HEK293 (cell line): Measurements from ENCODE around the gene KIAA1671.

Experiments
- CTCF ChIA-PET: fragments of 350-600 bp; formaldehyde crosslinking; extraction: SDS; loops from one replicate; lab custom pipeline; 2021; ENCODE audit warnings: antibody characterized with exemption; lab: Yijun Ruan, JAX
- POLR2A ChIA-PET: fragments of 300-600 bp; formaldehyde crosslinking; extraction: SDS; loops from one replicate; lab custom pipeline; 2020; ENCODE audit warnings: antibody characterized with exemption, inconsistent platforms; lab: Yijun Ruan, JAX
- H3K27ac ChIP-seq: fragments of 200-500 bp; sonication (Bioruptor generic); 2 replicates; pipeline ENCODE4 v1.5.1; 2014; ENCODE audit warnings: low read depth, low read length, control low read depth, inconsistent platforms; ENCODE audit errors: extremely low read depth
- H3K36me3 ChIP-seq, 2 experiments: fragments of 200-500 bp in 1 of 2; sonication (Bioruptor generic) in 1 of 2; 1 replicate in 1 of 2; 2 replicates in 1 of 2; pipeline ENCODE4 v1.5.1; 2014 to 2017; ENCODE audit warnings: inconsistent platforms in 2 of 2, low read length in 2 of 2; ENCODE audit not compliant: control insufficient read depth in 2 of 2, insufficient read depth in 1 of 2
- H3K4me1 ChIP-seq: fragments of 200-500 bp; sonication (Bioruptor generic); 2 replicates; pipeline ENCODE4 v1.5.1; 2014; ENCODE audit warnings: mild to moderate bottlenecking, low read length, inconsistent platforms; ENCODE audit not compliant: control insufficient read depth, insufficient read depth
- H3K4me3 ChIP-seq: 2 replicates; pipeline ENCODE4 v1.5.1; 2011; ENCODE audit warnings: low read depth, mild to moderate bottlenecking, control low read depth, low read length, moderate library complexity
- H3K9me3 ChIP-seq: fragments of 200-500 bp; sonication (Bioruptor generic); 2 replicates; pipeline ENCODE4 v1.5.1; 2014; ENCODE audit warnings: low read depth, low read length, inconsistent platforms; ENCODE audit not compliant: control insufficient read depth, insufficient read depth
- EGR2 ChIP-seq: fragments of 450-650 bp; formaldehyde crosslinking; IDR thresholded peaks from 2 replicates; pipeline ENCODE4 v1.5.1; 2016; ENCODE audit warnings: low read depth, missing biosample characterization, missing genetic modification characterization
- GLIS2 ChIP-seq: fragments of 450-650 bp; formaldehyde crosslinking; IDR thresholded peaks from 2 replicates; pipeline ENCODE4 v1.5.1; 2016; ENCODE audit warnings: missing biosample characterization, missing genetic modification characterization
- SCRT1 ChIP-seq: fragments of 450-650 bp; formaldehyde crosslinking; IDR thresholded peaks from 2 replicates; pipeline ENCODE4 v1.5.1; 2016; ENCODE audit warnings: missing biosample characterization, missing genetic modification characterization, borderline replicate concordance
- TRIM28 ChIP-seq: IDR thresholded peaks from 2 replicates; pipeline ENCODE4 v1.6.1; 2011; ENCODE audit warnings: low read length, control low read depth, borderline replicate concordance
- YY2 ChIP-seq: fragments of 450-650 bp; formaldehyde crosslinking; IDR thresholded peaks from 2 replicates; pipeline ENCODE4 v1.5.1; 2016; ENCODE audit warnings: missing biosample characterization, missing genetic modification characterization
- ZBTB7A ChIP-seq: fragments of 450-650 bp; formaldehyde crosslinking; IDR thresholded peaks from 2 replicates; pipeline ENCODE4 v1.5.1; 2016; ENCODE audit warnings: low read depth, missing biosample characterization, missing genetic modification characterization
- ZFP69B ChIP-seq: fragments of 450-650 bp; formaldehyde crosslinking; IDR thresholded peaks from 2 replicates; pipeline ENCODE4 v1.5.1; 2016; ENCODE audit warnings: missing biosample characterization, missing genetic modification characterization
- ZNF19 ChIP-seq: fragments of 450-650 bp; formaldehyde crosslinking; IDR thresholded peaks from 2 replicates; pipeline ENCODE4; 2016; ENCODE audit warnings: missing biosample characterization, missing genetic modification characterization, low read depth
- ZNF202 ChIP-seq: fragments of 450-650 bp; formaldehyde crosslinking; IDR thresholded peaks from 2 replicates; pipeline ENCODE4 v1.5.1; 2016; ENCODE audit warnings: missing biosample characterization, missing genetic modification characterization, borderline replicate concordance
- ZNF548 ChIP-seq: fragments of 450-650 bp; formaldehyde crosslinking; IDR thresholded peaks from 2 replicates; pipeline ENCODE4 v1.5.1; 2016; ENCODE audit warnings: missing biosample characterization, missing genetic modification characterization
- ZNF624 ChIP-seq: fragments of 450-650 bp; formaldehyde crosslinking; IDR thresholded peaks from 2 replicates; pipeline ENCODE4 v1.5.1; 2017; ENCODE audit warnings: missing biosample characterization, missing genetic modification characterization
- ZNF664 ChIP-seq: fragments of 450-650 bp; formaldehyde crosslinking; IDR thresholded peaks from 2 replicates; pipeline ENCODE4 v1.5.1; 2016; ENCODE audit warnings: missing biosample characterization, missing genetic modification characterization
- TF ChIP-seq, protein P1 (sequence below): fragments of 450-650 bp; formaldehyde crosslinking; IDR thresholded peaks from 2 replicates; pipeline ENCODE4 v1.5.1; 2016; ENCODE audit warnings: missing biosample characterization, missing genetic modification characterization
- TF ChIP-seq, protein P2 (sequence below): fragments of 450-650 bp; formaldehyde crosslinking; IDR thresholded peaks from 2 replicates; pipeline ENCODE4 v1.5.1; 2016; ENCODE audit warnings: missing biosample characterization, missing genetic modification characterization
- TF ChIP-seq, protein P3 (sequence below): fragments of 450-650 bp; formaldehyde crosslinking; IDR thresholded peaks from 2 replicates; pipeline ENCODE4 v1.5.1; 2016; ENCODE audit warnings: missing biosample characterization, missing genetic modification characterization
- TF ChIP-seq, protein P4 (sequence below): fragments of 450-650 bp; formaldehyde crosslinking; IDR thresholded peaks from 2 replicates; pipeline ENCODE4 v1.5.1; 2016; ENCODE audit warnings: missing biosample characterization, missing genetic modification characterization, borderline replicate concordance
- TF ChIP-seq, protein P5 (sequence below): fragments of 450-650 bp; formaldehyde crosslinking; IDR thresholded peaks from 2 replicates; pipeline ENCODE4 v1.5.1; 2016; ENCODE audit warnings: missing biosample characterization, missing genetic modification characterization, borderline replicate concordance
- TF ChIP-seq, protein P6 (sequence below): fragments of 450-650 bp; formaldehyde crosslinking; IDR thresholded peaks from 2 replicates; pipeline ENCODE4 v1.5.1; 2016; ENCODE audit warnings: missing biosample characterization, missing genetic modification characterization

KIAA1671 gene

DNA sequence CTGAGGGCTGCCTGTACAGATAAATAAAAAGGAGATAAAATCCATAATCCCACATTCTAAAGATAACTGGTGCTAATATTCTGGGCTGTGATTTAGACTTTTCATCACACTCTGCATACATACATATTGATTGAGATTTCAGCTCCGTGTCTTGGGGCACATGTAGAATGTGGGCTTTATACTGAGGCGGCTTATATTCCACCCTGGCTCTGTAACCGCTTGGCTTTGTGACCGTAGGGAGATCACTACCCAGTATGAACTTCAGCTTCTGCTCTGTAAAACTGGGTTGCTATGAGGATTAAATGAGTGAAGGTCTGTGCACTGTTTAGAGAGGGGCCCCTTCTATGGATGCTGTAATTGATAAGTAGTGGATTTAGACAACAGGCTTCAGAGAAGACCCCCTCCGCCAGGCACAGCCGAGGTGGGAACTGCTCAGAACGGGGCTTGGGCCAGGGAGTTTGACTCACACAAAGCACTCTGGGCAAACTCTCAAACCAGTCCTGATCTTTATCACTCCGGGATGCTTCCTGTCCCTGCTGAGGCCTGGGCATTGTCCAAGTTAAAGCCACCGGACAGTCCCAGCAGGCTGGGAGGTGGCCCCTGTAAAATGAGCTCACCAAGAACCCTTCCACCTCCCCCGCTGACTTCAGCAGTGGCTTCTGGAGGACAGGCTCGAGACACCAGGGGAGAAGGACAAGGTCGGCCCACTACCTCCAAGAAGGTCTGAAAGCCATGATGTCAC is 17.2 kb downstream of the KIAA1671 start:
- peaks cover 0 to 3% of the 10 kb centered on the region in 2 experiments; a peak in 2 of 3 replicates for H3K36me3 ChIP-seq
- no peak overlapping the region for H3K4me3 ChIP-seq
- H3K4me1 ChIP-seq, result no peaks in the 10 kb centered on the region
- CTCF ChIA-PET, result interaction anchor here (1.1 to 1.4 kb wide), 3 partner anchors 31 to 78 kb away, joined by 3 to 8 read pairs (median 3); no protein-coding TSS in a partner anchor
- POLR2A ChIA-PET, result interaction anchor here (0.7 kb wide), 1 partner anchor 415 kb away, joined by 3 read pairs; the partner anchor contains the start of gene GUCD1
- no peaks in the 10 kb centered on the region for H3K9me3 ChIP-seq
- no peak overlapping the region for H3K27ac ChIP-seq
- TF ChIP-seq ZNF19 (no peak), YY2 (tag by site-specific recombination) (no peak), EGR2 (tag by site-specific recombination) (no peak), SCRT1 (tag by site-specific recombination) (no peak), ZNF548 (tag by site-specific recombination) (no peak), TRIM28 (no peak; the same call in 1 of the 2 replicates), ZNF664 (tag by site-specific recombination) (no peak), ZBTB7A (tag by site-specific recombination) (no peak), GLIS2 (peak; percentile 44; the same call in 1 of the 2 replicates), ZFP69B (tag by site-specific recombination) (no peak), ZNF624 (tag by site-specific recombination) (no peak), ZNF202 (tag by site-specific recombination) (no peak)
- TF ChIP-seq, protein P1, sequence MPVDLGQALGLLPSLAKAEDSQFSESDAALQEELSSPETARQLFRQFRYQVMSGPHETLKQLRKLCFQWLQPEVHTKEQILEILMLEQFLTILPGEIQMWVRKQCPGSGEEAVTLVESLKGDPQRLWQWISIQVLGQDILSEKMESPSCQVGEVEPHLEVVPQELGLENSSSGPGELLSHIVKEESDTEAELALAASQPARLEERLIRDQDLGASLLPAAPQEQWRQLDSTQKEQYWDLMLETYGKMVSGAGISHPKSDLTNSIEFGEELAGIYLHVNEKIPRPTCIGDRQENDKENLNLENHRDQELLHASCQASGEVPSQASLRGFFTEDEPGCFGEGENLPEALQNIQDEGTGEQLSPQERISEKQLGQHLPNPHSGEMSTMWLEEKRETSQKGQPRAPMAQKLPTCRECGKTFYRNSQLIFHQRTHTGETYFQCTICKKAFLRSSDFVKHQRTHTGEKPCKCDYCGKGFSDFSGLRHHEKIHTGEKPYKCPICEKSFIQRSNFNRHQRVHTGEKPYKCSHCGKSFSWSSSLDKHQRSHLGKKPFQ, result peak; percentile 74; the same call in 1 of the 2 replicates
- TF ChIP-seq, protein P2, sequence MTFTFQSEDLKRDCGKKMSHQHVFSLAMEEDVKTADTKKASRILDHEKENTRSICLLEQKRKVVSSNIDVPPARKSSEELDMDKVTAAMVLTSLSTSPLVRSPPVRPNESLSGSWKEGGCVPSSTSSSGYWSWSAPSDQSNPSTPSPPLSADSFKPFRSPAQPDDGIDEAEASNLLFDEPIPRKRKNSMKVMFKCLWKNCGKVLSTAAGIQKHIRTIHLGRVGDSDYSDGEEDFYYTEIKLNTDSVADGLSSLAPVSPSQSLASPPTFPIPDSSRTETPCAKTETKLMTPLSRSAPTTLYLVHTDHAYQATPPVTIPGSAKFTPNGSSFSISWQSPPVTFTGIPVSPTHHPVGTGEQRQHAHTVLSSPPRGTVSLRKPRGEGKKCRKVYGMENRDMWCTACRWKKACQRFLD (tag by site-specific recombination), result no peak
- TF ChIP-seq, protein P3, sequence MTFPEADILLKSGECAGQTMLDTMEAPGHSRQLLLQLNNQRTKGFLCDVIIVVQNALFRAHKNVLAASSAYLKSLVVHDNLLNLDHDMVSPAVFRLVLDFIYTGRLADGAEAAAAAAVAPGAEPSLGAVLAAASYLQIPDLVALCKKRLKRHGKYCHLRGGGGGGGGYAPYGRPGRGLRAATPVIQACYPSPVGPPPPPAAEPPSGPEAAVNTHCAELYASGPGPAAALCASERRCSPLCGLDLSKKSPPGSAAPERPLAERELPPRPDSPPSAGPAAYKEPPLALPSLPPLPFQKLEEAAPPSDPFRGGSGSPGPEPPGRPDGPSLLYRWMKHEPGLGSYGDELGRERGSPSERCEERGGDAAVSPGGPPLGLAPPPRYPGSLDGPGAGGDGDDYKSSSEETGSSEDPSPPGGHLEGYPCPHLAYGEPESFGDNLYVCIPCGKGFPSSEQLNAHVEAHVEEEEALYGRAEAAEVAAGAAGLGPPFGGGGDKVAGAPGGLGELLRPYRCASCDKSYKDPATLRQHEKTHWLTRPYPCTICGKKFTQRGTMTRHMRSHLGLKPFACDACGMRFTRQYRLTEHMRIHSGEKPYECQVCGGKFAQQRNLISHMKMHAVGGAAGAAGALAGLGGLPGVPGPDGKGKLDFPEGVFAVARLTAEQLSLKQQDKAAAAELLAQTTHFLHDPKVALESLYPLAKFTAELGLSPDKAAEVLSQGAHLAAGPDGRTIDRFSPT (tag by site-specific recombination), result no peak
- TF ChIP-seq, protein P4, sequence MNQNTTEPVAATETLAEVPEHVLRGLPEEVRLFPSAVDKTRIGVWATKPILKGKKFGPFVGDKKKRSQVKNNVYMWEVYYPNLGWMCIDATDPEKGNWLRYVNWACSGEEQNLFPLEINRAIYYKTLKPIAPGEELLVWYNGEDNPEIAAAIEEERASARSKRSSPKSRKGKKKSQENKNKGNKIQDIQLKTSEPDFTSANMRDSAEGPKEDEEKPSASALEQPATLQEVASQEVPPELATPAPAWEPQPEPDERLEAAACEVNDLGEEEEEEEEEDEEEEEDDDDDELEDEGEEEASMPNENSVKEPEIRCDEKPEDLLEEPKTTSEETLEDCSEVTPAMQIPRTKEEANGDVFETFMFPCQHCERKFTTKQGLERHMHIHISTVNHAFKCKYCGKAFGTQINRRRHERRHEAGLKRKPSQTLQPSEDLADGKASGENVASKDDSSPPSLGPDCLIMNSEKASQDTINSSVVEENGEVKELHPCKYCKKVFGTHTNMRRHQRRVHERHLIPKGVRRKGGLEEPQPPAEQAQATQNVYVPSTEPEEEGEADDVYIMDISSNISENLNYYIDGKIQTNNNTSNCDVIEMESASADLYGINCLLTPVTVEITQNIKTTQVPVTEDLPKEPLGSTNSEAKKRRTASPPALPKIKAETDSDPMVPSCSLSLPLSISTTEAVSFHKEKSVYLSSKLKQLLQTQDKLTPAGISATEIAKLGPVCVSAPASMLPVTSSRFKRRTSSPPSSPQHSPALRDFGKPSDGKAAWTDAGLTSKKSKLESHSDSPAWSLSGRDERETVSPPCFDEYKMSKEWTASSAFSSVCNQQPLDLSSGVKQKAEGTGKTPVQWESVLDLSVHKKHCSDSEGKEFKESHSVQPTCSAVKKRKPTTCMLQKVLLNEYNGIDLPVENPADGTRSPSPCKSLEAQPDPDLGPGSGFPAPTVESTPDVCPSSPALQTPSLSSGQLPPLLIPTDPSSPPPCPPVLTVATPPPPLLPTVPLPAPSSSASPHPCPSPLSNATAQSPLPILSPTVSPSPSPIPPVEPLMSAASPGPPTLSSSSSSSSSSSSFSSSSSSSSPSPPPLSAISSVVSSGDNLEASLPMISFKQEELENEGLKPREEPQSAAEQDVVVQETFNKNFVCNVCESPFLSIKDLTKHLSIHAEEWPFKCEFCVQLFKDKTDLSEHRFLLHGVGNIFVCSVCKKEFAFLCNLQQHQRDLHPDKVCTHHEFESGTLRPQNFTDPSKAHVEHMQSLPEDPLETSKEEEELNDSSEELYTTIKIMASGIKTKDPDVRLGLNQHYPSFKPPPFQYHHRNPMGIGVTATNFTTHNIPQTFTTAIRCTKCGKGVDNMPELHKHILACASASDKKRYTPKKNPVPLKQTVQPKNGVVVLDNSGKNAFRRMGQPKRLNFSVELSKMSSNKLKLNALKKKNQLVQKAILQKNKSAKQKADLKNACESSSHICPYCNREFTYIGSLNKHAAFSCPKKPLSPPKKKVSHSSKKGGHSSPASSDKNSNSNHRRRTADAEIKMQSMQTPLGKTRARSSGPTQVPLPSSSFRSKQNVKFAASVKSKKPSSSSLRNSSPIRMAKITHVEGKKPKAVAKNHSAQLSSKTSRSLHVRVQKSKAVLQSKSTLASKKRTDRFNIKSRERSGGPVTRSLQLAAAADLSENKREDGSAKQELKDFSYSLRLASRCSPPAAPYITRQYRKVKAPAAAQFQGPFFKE (tag by site-specific recombination), result no peak
- TF ChIP-seq, protein P5, sequence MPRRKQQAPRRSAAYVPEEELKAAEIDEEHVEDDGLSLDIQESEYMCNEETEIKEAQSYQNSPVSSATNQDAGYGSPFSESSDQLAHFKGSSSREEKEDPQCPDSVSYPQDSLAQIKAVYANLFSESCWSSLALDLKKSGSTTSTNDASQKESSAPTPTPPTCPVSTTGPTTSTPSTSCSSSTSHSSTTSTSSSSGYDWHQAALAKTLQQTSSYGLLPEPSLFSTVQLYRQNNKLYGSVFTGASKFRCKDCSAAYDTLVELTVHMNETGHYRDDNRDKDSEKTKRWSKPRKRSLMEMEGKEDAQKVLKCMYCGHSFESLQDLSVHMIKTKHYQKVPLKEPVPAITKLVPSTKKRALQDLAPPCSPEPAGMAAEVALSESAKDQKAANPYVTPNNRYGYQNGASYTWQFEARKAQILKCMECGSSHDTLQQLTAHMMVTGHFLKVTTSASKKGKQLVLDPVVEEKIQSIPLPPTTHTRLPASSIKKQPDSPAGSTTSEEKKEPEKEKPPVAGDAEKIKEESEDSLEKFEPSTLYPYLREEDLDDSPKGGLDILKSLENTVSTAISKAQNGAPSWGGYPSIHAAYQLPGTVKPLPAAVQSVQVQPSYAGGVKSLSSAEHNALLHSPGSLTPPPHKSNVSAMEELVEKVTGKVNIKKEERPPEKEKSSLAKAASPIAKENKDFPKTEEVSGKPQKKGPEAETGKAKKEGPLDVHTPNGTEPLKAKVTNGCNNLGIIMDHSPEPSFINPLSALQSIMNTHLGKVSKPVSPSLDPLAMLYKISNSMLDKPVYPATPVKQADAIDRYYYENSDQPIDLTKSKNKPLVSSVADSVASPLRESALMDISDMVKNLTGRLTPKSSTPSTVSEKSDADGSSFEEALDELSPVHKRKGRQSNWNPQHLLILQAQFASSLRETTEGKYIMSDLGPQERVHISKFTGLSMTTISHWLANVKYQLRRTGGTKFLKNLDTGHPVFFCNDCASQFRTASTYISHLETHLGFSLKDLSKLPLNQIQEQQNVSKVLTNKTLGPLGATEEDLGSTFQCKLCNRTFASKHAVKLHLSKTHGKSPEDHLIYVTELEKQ (tag by site-specific recombination), result no peak
- TF ChIP-seq, protein P6, sequence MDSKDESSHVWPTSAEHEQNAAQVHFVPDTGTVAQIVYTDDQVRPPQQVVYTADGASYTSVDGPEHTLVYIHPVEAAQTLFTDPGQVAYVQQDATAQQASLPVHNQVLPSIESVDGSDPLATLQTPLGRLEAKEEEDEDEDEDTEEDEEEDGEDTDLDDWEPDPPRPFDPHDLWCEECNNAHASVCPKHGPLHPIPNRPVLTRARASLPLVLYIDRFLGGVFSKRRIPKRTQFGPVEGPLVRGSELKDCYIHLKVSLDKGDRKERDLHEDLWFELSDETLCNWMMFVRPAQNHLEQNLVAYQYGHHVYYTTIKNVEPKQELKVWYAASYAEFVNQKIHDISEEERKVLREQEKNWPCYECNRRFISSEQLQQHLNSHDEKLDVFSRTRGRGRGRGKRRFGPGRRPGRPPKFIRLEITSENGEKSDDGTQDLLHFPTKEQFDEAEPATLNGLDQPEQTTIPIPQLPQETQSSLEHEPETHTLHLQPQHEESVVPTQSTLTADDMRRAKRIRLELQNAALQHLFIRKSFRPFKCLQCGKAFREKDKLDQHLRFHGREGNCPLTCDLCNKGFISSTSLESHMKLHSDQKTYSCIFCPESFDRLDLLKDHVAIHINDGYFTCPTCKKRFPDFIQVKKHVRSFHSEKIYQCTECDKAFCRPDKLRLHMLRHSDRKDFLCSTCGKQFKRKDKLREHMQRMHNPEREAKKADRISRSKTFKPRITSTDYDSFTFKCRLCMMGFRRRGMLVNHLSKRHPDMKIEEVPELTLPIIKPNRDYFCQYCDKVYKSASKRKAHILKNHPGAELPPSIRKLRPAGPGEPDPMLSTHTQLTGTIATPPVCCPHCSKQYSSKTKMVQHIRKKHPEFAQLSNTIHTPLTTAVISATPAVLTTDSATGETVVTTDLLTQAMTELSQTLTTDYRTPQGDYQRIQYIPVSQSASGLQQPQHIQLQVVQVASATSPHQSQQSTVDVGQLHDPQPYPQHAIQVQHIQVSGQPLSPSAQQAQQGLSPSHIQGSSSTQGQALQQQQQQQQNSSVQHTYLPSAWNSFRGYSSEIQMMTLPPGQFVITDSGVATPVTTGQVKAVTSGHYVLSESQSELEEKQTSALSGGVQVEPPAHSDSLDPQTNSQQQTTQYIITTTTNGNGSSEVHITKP (tag by site-specific recombination), result 0 out of 2 replicates have a peak, but pooled peaks have one; percentile 13
